HS-5 (cell line): ENCODE measurements around the gene RBMS3.
"Not testable (repeated sequence)": the region's sequence is repeated elsewhere in the genome, so short reads cannot be mapped to it uniquely, and the experiment has no call there.

ENCODE experiments used
- DNase-seq: peaks from one replicate; pipeline ENCODE4 v3.0.0-alpha.2; 2012; ENCODE audit warnings: low read depth

Gene RBMS3

GRCh38 chr3:29280404-29281093 lies at the start of gene RBMS3:
TSS of gene RBMS3 (plus strand) at chr3:29281071.
- peak; percentile 85 for DNase-seq

DNA sequence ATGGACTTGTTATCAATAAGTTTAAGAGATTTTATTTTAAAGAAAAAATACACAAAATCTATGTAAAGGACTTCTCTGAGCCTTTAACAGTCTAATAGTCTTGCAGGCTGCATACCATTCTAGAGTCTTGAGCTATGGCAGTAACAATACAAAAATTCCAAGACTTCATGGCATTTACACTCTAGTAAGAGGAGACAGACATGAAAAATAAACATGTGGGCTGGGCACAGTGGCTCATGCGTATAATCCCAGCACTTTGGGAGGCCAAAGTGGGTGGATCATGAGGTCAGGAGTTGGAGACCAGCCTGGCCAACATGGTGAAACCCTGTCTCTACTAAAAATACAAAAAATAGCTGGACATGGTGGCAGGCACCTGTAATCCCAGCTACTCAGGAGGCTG lies 47.7 kb upstream of the RBMS3 start:
- not testable (repeated sequence) for DNase-seq

DNA sequence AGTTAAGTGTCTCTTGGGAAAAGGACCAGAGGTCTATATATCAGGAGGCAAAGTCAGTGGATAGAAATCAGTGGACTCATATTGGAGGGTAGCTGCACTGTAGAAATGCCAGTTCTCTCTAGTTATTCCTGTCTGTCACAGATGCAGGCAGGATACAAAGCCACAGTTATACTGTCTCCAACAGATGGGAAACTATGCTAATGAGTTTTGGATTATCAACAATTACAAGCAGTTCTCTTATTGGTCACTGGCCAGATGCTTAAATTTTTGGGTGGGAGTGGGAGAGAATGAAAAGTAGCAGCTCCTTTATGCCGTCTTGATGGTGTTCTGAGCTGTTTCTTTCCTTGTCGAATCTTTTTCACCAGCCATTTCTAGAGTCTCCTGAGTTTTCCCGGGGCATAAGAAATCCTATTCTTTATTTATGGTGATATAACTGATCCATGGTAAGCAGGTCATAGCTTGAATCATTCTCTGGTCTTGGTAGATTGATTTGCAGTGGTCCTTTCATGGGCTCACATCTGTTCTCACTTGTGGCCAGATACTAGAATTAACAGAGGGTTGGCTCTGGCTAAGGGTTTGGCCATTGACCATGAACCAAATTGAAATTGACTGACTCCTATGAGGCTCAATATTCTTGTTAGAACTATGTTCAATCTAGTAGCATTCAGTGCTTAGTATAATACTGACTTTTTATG lies 44.6 kb upstream of the RBMS3 start:
- no peak for DNase-seq

GRCh38 chr3:29239376-29239775 lies 41.5 kb upstream of the RBMS3 start:
- no peak for DNase-seq

- DNase-seq = no peak
These were observed 40.6 kb upstream of the RBMS3 start for GRCh38 chr3:29240248-29240647.

- no peak for DNase-seq
These were observed 40.0 kb upstream of the RBMS3 start for GRCh38 chr3:29240887-29241286.

DNA sequence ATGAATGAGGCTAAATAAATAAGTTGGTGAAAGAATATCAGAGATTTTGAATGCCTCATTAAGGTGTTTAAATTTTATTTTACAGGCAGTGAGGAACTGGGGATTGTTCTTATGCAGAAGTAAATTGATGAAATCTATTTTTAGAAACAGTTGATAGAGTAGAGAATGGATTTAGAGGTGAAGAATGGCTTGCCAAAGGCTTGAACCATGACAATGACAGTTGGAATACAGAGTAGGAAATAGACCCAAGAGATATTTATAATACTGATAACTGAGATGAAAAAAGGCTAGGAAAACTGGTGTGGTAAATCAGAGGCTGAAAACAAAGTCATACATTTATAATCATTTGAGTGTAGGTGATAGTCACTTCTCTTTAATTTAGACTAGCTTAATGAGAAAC lies 39.0 kb upstream of the RBMS3 start:
- DNase-seq = no peak

DNA sequence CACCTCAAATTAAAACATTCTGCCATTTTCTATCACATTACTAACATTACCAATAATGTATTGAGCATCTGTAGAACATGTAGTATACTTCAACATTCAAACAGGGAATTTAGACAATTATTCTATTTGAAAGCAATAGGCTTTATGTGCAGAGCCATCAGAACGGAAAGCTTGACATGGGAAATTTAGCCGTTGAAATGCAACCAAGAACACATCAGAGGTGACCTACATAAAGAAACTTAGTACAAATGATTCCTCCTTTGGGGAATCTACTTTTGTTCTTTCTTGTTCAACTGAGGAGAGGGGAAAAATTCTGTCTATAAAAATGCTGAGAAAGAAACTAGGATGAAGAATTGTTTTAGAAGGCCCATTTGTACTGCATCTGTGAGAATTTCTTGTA lies 38.6 kb upstream of the RBMS3 start:
- DNase-seq = no peak

DNA sequence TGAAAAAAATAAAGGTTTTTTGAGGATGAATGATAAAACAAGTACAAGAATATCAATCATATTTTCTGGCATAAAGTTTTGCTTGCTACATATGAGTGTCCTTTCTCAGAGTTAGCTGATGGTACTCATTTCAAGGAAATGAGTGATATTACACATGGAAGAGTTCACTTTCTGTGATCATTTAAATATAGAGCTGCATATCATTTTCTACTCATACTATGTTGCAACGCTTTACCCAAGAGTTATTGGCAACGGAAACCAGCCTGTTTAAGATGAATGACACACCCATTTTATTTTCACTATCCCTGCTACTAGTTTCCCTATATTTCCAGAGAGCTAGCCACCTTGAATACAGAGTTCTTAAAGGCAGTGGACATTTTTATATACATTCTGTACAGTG lies 35.4 kb upstream of the RBMS3 start:
- DNase-seq = peak; percentile 58

GRCh38 chr3:29247088-29247745 lies 33.7 kb upstream of the RBMS3 start:
- DNase-seq = no peak

DNA sequence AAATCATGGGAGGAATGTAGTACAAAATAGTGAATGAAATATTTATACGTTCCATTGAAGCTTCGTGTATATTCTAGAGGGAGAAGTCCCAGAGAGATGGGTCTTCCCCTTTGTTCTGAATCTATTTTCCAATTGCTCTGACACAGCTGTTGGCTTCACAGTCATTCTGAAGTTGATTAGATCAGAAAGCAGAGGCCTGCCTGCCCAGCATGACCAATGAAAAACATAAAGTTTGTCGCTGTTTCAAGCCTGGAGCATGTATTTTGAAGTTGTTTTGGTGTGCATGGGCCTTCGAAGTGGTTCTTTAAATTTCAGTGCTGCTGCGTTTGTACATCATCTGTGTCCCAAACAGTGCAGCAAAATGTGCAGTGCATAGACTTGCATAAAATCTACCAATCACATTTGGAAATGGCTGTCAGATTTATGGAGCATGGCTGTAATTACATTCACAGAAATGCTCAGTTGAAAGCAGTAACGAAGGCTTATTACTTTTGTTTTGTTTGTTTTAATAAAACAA lies 31.0 kb upstream of the RBMS3 start:
- DNase-seq = no peak

DNA sequence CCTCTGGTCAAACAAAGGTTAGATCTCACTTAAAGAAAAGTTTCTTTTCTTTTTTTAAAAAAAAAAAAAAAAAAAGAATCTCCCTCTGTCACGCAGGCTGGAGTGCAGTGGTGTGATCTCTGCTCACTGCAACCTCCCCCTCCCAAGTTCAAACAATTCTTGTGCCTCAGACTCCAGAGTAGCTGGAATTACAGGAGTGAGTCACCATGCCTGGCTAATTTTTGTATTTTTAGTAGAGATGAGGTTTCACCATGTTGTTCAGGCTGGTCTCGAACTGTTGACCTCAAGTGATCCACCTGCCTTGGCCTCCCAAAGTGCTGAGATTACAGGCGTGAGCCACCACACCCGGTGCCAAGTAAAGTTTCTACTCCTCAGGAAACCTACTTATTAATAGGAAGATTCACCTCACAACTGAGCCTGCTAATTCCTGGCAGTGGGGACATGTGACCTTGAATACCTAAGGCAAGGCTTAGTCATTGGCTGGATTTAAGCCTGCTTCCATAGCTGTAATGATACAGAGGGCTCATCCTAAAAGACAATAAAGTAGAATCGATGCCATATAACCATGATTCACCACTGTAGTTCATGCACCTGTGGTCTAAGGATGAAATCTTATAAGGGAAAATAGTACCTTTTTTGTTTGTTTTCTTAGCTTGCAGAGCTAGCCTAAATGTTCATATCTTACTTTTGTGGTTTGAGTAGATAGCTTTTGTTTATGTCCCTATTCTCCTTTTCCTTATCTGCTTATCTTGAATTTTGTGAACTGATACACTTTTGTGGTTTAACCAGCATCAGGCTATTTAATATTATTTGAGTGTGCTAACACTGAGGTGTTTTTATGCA lies 24.8 kb upstream of the RBMS3 start:
- DNase-seq = no peak

- DNase-seq = no peak
These were observed 22.7 kb upstream of the RBMS3 start for GRCh38 chr3:29258161-29258560.

GRCh38 chr3:29261119-29261518 lies 19.8 kb upstream of the RBMS3 start:
- no peak for DNase-seq

DNA sequence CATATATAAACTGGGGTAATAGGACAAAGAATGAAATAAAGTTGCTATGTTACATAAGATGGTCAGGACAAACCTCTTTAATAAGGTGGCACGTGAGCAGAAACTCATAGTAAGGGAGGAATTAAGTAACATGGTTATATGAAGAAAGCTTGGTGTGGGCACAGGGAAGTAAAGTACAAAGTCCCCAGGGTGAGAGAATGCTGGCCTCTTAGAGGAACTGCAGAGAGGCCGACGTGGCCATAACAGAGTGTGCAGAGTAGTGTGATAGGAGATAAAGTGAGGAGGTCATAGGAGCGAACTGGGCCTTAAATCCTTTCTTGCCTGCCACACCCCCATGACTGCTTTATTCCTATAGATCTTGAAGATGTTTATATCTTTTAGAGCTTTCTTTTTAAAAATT lies 17.4 kb upstream of the RBMS3 start:
- no peak for DNase-seq

DNA sequence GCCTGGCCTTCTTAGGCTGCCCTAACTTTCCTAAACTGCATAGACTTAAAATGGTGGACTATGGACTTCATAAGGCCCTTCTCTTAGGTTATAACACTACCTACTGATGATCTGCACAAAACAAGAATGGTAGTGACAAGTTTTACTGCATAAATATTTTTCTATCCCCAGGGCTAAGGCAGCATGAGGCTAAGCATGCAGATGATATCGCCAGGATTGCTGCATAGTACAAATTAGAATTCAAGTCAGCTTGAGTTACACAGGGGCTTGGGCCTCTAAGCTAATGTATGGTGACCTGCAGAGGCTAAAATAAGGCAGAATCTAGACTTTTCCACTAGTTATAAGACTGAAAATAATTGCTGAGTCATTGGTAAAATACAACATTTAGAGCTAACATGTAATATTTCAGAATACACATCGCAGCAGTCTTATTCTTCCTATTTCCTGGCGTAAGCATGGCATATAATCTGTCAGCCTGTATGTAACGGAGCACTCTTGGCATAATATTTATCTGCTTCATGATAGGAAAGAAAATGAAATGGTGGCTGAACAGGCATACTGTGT lies 15.3 kb upstream of the RBMS3 start:
- no peak for DNase-seq

DNA sequence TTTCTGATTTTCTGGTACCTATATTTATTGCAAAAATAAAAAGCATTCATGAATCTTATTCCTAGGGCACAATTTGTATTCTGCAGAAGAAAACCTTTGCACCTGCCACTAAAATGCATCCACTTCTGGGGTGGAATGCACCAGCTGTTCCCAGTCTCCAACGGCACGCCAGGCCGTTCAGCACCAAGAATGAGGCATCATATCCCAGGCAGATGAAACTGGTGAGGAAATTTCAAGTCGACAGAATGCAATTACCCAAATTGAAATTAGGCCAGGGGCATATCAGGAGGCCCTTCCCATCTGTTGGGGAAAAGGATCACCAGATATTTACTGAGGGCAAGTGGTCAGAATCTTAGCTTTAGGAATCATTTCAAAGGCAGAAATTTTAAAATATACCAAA lies 13.6 kb upstream of the RBMS3 start:
- no peak for DNase-seq

DNA sequence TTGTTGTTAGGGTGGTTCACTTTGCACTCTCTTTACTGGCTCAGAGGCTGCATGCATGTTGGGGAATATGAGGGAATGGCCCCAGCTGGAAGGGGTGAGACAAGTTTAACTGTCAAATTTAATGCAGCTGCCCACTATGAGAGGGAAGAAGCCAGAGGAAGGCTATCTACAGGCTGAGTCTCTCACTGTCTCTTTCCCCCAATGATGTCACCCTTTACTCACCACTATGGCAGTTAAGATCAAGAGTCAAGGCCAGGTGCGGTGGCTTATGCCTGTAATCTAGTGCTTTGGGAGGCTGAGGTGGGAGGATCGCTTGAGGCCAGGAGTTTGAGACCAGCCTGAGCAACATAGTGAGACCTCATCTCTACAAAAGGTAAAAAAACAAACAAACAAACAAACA lies 12.2 kb upstream of the RBMS3 start:
- DNase-seq = no peak

- no peak for DNase-seq
These were observed 10.1 kb upstream of the RBMS3 start for GRCh38 chr3:29270752-29271151.

- no peak for DNase-seq
These were observed 9.4 kb upstream of the RBMS3 start for GRCh38 chr3:29271475-29271874.

DNA sequence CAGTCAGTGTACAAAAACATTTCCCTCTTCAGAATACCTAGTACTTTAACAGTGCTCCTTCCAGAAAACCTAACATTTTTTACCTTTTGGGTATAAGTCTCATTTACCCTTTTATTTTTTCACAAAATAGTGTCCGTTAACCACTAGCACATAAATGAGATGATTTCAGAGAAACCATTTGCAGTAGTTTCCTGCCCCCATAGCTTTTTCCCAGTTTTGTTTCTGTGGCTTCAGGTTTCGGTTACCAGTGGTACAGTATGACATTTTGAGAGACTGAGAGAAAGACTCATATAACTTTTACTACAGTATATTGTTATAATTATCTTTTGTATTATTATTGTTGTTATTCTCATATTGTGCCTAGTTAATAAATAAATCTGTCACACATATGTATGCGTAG lies 6.2 kb upstream of the RBMS3 start:
- DNase-seq = no peak

GRCh38 chr3:29275309-29275708 lies 5.6 kb upstream of the RBMS3 start:
- DNase-seq = no peak
